Parathyroid adenoma (tissue), 2 donors: Measurements from ENCODE around the gene ZNF799.
"Not testable (repeated sequence)": the region's sequence is repeated elsewhere in the genome, so short reads cannot be mapped to it uniquely, and the experiment has no call there.

Experiments
- H2AFZ ChIP-seq: fragments of 300-600 bp; sonication (generic); one replicate; pipeline ENCODE4 v1.7.0; 2017; ENCODE audit warnings: antibody characterized with exemption, mild to moderate bottlenecking
- H3K27ac ChIP-seq: fragments of 300-600 bp; sonication (generic); one replicate; pipeline ENCODE4 v1.7.0; 2017
- H3K27me3 ChIP-seq: fragments of 300-600 bp; sonication (generic); one replicate; pipeline ENCODE4 v1.7.0; 2017; ENCODE audit warnings: low read length; ENCODE audit not compliant: control insufficient read depth, insufficient read depth
- H3K36me3 ChIP-seq: fragments of 300-600 bp; sonication (generic); one replicate; pipeline ENCODE4 v1.7.0; 2017; ENCODE audit warnings: low read length; ENCODE audit not compliant: control insufficient read depth, insufficient read depth
- H3K4me1 ChIP-seq: fragments of 300-600 bp; sonication (generic); one replicate; pipeline ENCODE4 v1.7.0; 2017; ENCODE audit warnings: control low read depth
- H3K4me2 ChIP-seq: fragments of 300-600 bp; sonication (generic); one replicate; pipeline ENCODE4 v1.7.0; 2017; ENCODE audit warnings: low read length
- H3K4me3 ChIP-seq: fragments of 300-600 bp; sonication (generic); one replicate; pipeline ENCODE4 v1.7.0; 2017; ENCODE audit warnings: low read depth, low read length
- H3K79me2 ChIP-seq: fragments of 300-600 bp; sonication (generic); one replicate; pipeline ENCODE4 v1.7.0; 2017; ENCODE audit warnings: control low read depth
- H3K9ac ChIP-seq: fragments of 300-600 bp; sonication (generic); one replicate; pipeline ENCODE4 v1.7.0; 2017; ENCODE audit warnings: mild to moderate bottlenecking
- H3K9me3 ChIP-seq: fragments of 300-600 bp; sonication (generic); one replicate; pipeline ENCODE4 v1.7.0; 2017; ENCODE audit warnings: low read length; ENCODE audit not compliant: control insufficient read depth
- CTCF ChIP-seq: fragments of 300-600 bp; sonication (generic); IDR thresholded peaks from one replicate; pipeline ENCODE4 v1.7.0; 2017; ENCODE audit warnings: antibody characterized with exemption, mild to moderate bottlenecking
- donor health status: primary hyperparathyroidism.

Gene ZNF799

GRCh38 chr19:12425888-12426274 lies 24.8 kb upstream of the ZNF799 start:
- H3K4me2 ChIP-seq = no peak overlapping the region
- no peaks in the 10 kb centered on the region for H3K27me3 ChIP-seq
- no peak overlapping the region for H2AFZ ChIP-seq
- no peak for TF ChIP-seq CTCF
- H3K27ac ChIP-seq = no peak overlapping the region
- H3K79me2 ChIP-seq = no peaks in the 10 kb centered on the region
- no peaks in the 10 kb centered on the region for H3K4me1 ChIP-seq
- no peaks in the 10 kb centered on the region for H3K36me3 ChIP-seq
- no peaks in the 10 kb centered on the region for H3K9me3 ChIP-seq
- no peak overlapping the region for H3K9ac ChIP-seq
- H3K4me3 ChIP-seq = no peak overlapping the region

DNA sequence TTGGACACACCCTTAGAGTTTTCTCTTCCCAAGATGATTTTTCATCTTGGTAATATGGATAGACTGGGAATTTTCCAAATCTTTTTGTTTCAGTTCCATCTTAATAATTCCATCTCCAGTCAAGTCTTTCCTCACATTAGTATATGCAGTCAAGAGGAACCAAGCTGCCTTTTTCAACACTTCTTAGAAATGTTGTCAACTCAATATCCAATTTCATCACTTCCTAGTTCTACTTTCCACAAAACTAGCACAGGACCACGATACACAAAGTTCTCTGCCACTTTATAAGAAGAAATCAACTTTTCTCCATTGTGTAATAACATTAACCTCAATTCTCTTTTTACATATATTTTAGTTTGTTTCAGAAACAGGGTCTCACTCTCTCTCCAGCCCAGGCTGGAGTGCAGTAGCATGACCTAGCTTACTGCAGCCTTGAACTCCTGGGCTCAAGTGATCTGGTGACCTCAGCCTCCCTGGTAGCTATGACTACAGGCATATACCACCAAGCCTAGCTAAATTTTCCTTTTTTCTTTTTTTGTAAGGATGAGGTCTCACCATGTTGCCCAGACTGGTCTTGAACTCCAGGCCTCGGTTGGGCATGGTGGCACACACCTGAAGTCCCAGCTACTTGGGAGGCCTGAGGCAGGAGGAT lies 24.3 kb upstream of the ZNF799 start:
- H3K27me3 ChIP-seq = no peaks in the 10 kb centered on the region
- H3K4me3 ChIP-seq = no peak overlapping the region
- H3K79me2 ChIP-seq = no peaks in the 10 kb centered on the region
- H3K9me3 ChIP-seq = no peaks in the 10 kb centered on the region
- TF ChIP-seq CTCF = no peak
- H3K9ac ChIP-seq = no peak overlapping the region
- no peaks in the 10 kb centered on the region for H3K4me1 ChIP-seq
- no peak overlapping the region for H3K4me2 ChIP-seq
- no peaks in the 10 kb centered on the region for H3K36me3 ChIP-seq
- H2AFZ ChIP-seq = no peak overlapping the region
- H3K27ac ChIP-seq = no peak overlapping the region

GRCh38 chr19:12417273-12417672 lies 16.2 kb upstream of the ZNF799 start:
- H3K4me2 ChIP-seq, H3K9ac ChIP-seq, H3K36me3 ChIP-seq, H3K27me3 ChIP-seq, H2AFZ ChIP-seq, H3K9me3 ChIP-seq, H3K4me1 ChIP-seq, H3K4me3 ChIP-seq, H3K79me2 ChIP-seq, H3K27ac ChIP-seq: not testable (repeated sequence)

DNA sequence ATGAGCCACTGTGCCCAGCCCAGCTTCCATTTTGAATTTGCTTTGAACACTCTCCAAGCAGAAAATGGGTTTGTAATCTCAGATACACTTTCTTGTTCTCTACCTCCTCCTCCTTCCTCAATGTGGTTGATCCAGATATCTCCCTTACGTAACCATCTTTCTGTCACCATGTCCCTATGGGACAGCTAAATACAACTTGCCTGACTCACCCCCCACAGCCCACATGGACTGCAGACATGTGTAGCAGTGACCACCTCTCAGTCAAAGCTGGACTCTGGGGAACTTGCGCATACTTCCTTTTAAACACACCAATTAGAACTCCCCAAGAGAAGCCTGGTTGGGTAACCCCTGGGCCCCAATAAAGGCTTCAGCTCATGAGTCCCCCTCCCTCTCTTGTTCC lies 10.8 kb upstream of the ZNF799 start:
- H3K9me3 ChIP-seq = no peaks in the 10 kb centered on the region
- no peak overlapping the region for H3K27ac ChIP-seq
- no peaks in the 10 kb centered on the region for H3K4me1 ChIP-seq
- H3K27me3 ChIP-seq = no peaks in the 10 kb centered on the region
- no peak for TF ChIP-seq CTCF
- H3K9ac ChIP-seq = no peak overlapping the region
- no peak overlapping the region for H3K4me2 ChIP-seq
- no peak overlapping the region for H2AFZ ChIP-seq
- H3K79me2 ChIP-seq = no peaks in the 10 kb centered on the region
- no peak overlapping the region for H3K4me3 ChIP-seq
- no peaks in the 10 kb centered on the region for H3K36me3 ChIP-seq

DNA sequence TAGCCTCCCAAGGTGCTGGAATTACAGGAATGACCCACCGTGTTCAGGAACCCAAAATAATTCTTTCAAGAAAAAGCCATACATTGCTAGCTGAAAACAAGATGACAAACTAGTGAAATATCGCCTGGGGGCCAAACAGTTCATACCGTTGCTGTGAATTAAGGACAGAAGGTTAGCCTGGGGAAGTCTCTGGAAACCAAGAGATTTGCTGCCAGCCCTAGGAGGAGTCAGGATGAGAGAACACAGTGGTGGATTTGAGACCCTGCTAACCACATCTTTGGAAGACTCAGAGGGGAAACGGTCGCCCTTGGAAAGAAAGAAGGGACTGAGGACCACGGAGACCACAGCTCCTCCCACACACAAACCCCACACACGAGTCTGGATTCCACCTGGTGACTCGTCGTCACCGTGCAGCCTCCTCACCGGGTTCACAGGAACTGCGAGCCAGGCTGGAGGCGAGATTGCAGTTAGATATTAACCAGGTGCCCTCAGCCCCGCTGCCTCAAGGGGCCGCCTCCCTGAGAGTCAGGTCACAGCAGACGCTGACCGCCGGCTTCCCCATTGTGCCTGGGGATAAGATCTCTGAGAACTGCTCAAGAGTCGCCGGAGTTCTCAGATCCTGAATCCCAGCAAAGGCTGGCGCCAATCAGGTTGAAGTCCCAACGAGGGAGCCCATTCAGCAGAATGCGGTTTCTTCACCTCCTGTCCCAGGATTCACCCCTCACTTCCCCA lies 1.0 kb downstream of the ZNF799 start:
- H3K4me1 ChIP-seq, H3K36me3 ChIP-seq, H3K27me3 ChIP-seq, H3K9me3 ChIP-seq, H3K79me2 ChIP-seq: not testable (repeated sequence)
- peak overlapping the region; percentile 84 for H3K9ac ChIP-seq
- H2AFZ ChIP-seq = peak overlapping the region; percentile 98
- peak overlapping the region; percentile 67 for H3K4me3 ChIP-seq
- H3K27ac ChIP-seq = peak overlapping the region; percentile 94
- H3K4me2 ChIP-seq = peak overlapping the region; percentile 85

GRCh38 chr19:12391148-12391547 lies 9.9 kb downstream of the ZNF799 start:
- H3K9me3 ChIP-seq, H3K4me2 ChIP-seq, H3K4me3 ChIP-seq, H2AFZ ChIP-seq, H3K27me3 ChIP-seq, H3K9ac ChIP-seq, H3K27ac ChIP-seq, H3K4me1 ChIP-seq, H3K79me2 ChIP-seq, H3K36me3 ChIP-seq: not testable (repeated sequence)

DNA sequence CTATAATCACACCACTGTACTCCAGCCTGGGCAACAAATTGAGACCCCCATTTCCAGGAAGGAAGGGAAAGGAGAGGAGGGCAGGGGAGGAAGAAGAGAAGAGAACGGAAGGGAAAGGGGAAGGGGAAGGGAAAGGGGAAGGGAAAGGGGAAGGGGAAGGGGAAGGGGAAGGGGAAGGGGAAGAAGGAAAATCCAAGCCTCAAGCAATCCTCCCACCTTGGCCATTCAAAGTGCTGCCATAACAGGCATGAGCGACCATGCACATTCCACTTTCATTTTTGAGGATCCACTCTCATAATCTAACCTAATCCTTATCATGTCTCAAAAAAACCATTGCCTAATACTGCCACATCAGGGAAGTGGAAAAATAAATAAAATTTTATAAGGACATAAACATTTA lies 14.7 kb downstream of the ZNF799 start:
- H3K36me3 ChIP-seq, H3K27me3 ChIP-seq, H3K9me3 ChIP-seq: not testable (repeated sequence)

More for the DNA sequence above, 14.7 kb downstream of the ZNF799 start:
- H2AFZ ChIP-seq, H3K4me2 ChIP-seq, H3K4me1 ChIP-seq, H3K27ac ChIP-seq, H3K9ac ChIP-seq, H3K79me2 ChIP-seq, H3K4me3 ChIP-seq: not testable (repeated sequence)
